Kidney (tissue), 14 donors: ENCODE measurements around the gene NRP2. TPM values are rescaled to one million over a fixed set of nuclear protein-coding genes. Genes with fewer than 3 reads are reported as not detected.

ENCODE experiments used
- DNase-seq, 5 donors: peaks; one replicate each; pipeline ENCODE4 v3.0.0-alpha.2; 2013 to 2020
- FAIRE-seq: peaks from 2 replicates; lab custom pipeline; 2012; peaks lifted over from hg19 to GRCh38; lab: Jason Lieb, UNC
- H3K27ac ChIP-seq, 2 donors: one replicate each; pipeline ENCODE4 v1.7.0; 2013; ENCODE audit warnings: low read depth in 2 of 2, low read length in 2 of 2, inconsistent platforms in 1 of 2
- H3K27me3 ChIP-seq: one replicate; pipeline ENCODE4 v1.7.1; 2013; ENCODE audit warnings: low read length, inconsistent platforms; ENCODE audit not compliant: control insufficient read depth, insufficient read depth
- H3K36me3 ChIP-seq, 3 donors: one replicate each; pipeline versions ENCODE4 v1.7.0 to v1.7.1; 2013; ENCODE audit warnings: low read length in 3 of 3, control low read depth in 1 of 3, inconsistent platforms in 1 of 3; ENCODE audit not compliant: insufficient read depth in 3 of 3, control insufficient read depth in 2 of 3
- H3K4me1 ChIP-seq, 3 donors: one replicate each; pipeline versions ENCODE4 v1.7.0 to v1.7.1; 2013; ENCODE audit warnings: low read length in 3 of 3, inconsistent platforms in 1 of 3, low read depth in 1 of 3; ENCODE audit not compliant: control insufficient read depth in 2 of 3, insufficient read depth in 2 of 3
- H3K4me3 ChIP-seq, 3 donors: one replicate each; pipeline versions ENCODE4 v1.7.0 to v1.8.1; 2013; ENCODE audit warnings: low read length in 3 of 3, control low read depth in 1 of 3, inconsistent platforms in 1 of 3
- H3K9ac ChIP-seq, 3 donors: one replicate each; pipeline versions ENCODE4 v1.7.0 to v1.7.1; 2013; ENCODE audit warnings: low read length in 3 of 3, control low read depth in 1 of 3, inconsistent platforms in 1 of 3
- H3K9me3 ChIP-seq, 3 donors: one replicate each; pipeline versions ENCODE4 v1.7.0 to v1.7.1; 2013; ENCODE audit warnings: low read length in 3 of 3, control low read depth in 1 of 3, inconsistent platforms in 1 of 3; ENCODE audit not compliant: control insufficient read depth in 2 of 3, insufficient read depth in 1 of 3
- CTCF ChIP-seq: IDR thresholded peaks from 3 replicates; pipeline ENCODE4 v1.5.1; 2012; ENCODE audit warnings: mild to moderate bottlenecking, moderate library complexity, borderline replicate concordance; ENCODE audit not compliant: insufficient read depth; ENCODE audit errors: extremely low read depth
- intact Hi-C: fragments of 100-400 bp; cut with DNase I; formaldehyde crosslinking; loops from one replicate; pipeline ENCODE4 v1.11.1; 2022
- polyA plus RNA-seq: library from polyadenylated mRNA; stranded (reverse); fragments of 350-450 nt; fragmentation: Illumina TruSeq; extraction: RNeasy Lipid Tissue Mini Kit (QIAGEN cat#74804); gene quantifications from one replicate; pipeline ENCODE4 v1.2.3, GENCODE V29; 2014; ENCODE audit warnings: low read depth, low replicate concordance; ENCODE audit not compliant: insufficient read depth
- total RNA-seq: library from RNA; stranded (reverse); fragmentation: NEBNext Ultra II Directional; extraction: Animal tissue kit (Norgen Biotek cat#: 25700); gene quantifications from one replicate; pipeline ENCODE4 v1.2.1, GENCODE V29; 2021
- donor health status: control.
- donor health status: control.
- donor health status: control.
- donor health status: control.
- donor health status: control.
- donor health status: DM: yes; HTN: yes; CAD: no.
- donor health status: Normal renal cell carcinoma (clear cell type).

Gene NRP2
- total and polyA plus RNA-seq, 2 donors from 2014 or later: 2.3 to 37.7 TPM

DNA sequence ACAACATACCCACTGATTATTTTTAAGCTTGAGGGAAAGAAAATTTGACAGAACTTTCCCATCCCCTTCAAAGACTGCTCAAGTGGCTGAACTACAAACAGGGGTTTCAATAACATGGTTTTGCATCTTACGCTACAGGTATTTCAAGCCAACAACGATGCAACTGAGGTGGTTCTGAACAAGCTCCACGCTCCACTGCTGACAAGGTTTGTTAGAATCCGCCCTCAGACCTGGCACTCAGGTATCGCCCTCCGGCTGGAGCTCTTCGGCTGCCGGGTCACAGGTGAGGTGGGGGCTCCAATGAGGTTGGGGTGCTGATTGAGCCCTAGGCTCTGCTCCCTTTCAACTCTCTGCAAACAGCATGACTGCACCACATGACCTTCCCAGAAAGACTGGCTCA is 58.1 kb downstream of the NRP2 start:
- no peak overlapping the region for H3K9ac ChIP-seq
- no peak overlapping the region for H3K4me3 ChIP-seq
- FAIRE-seq: no peak
- intact Hi-C loops: no loop called here
- TF ChIP-seq CTCF: no peak
- no peaks in the 10 kb centered on the region for H3K9me3 ChIP-seq
- no peaks in the 10 kb centered on the region for H3K27me3 ChIP-seq
- DNase-seq: no peak
- no peak overlapping the region for H3K27ac ChIP-seq
- peaks cover 0 to 4% (median 0%) of the 10 kb centered on the region in 3 donors for H3K36me3 ChIP-seq
- peaks cover 0 to 2% (median 2%) of the 10 kb centered on the region in 3 donors for H3K4me1 ChIP-seq

DNA sequence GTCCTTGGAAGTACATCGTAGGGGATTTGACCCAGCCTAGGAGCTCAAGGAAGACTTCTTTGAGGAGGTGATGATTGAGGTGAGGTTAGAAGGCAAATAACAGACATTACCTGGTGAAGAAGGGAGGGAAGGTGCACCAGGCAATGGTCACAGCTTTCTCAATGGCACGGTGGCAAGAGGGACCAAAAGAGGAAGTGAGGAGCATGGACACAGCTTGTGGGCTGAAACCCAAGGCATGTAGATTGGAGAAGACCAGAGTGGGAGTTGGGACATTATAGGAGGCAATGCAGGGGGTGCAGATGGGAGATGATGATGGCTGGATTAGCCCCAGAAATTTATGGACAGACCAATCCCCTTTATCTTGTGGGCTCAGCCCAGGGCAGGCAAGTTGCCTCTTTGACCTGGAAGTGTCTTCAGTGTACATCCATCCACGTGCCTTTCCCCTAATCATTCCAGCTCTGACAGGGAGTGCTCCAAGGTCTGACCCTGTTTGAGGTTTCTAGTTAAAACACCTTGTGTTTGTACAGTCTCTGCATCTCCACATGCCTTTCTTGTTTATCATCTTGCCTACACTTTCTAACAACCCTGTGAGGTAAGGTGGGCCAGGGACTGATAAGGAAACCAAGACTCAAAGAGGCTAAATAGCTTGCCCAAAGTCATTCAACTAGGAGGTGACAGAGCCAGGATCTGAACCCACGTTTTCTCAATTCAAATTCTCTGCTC is 59.1 kb downstream of the NRP2 start:
- intact Hi-C loops: no loop called here
- H3K9ac ChIP-seq: no peak overlapping the region
- no peaks in the 10 kb centered on the region for H3K9me3 ChIP-seq
- H3K27me3 ChIP-seq: no peaks in the 10 kb centered on the region
- no peak for FAIRE-seq
- DNase-seq: no peak
- TF ChIP-seq CTCF: no peak
- H3K36me3 ChIP-seq: peaks cover 0 to 4% (median 0%) of the 10 kb centered on the region in 3 donors
- no peak overlapping the region for H3K4me3 ChIP-seq
- H3K4me1 ChIP-seq: peaks cover 0 to 2% (median 2%) of the 10 kb centered on the region in 3 donors
- H3K27ac ChIP-seq: no peak overlapping the region

- peaks cover 0 to 4% (median 0%) of the 10 kb centered on the region in 3 donors for H3K36me3 ChIP-seq
- H3K4me3 ChIP-seq: no peak overlapping the region
- DNase-seq (no peak), FAIRE-seq (no peak)
- H3K27ac ChIP-seq: no peak overlapping the region
- no peaks in the 10 kb centered on the region for H3K9me3 ChIP-seq
- H3K4me1 ChIP-seq: peaks cover 0 to 5% (median 2%) of the 10 kb centered on the region in 3 donors
- no peak overlapping the region for H3K9ac ChIP-seq
- H3K27me3 ChIP-seq: no peaks in the 10 kb centered on the region
- intact Hi-C loops: no loop called here
- no peak for TF ChIP-seq CTCF
Measured at GRCh38 chr2:205743137-205743536, 60.8 kb downstream of the NRP2 start.
